ENCODE measurements around the gene MICA. TPM values are rescaled to one million over a fixed set of nuclear protein-coding genes. Genes with fewer than 3 reads are reported as not detected.

MICA gene
- total and polyA plus RNA-seq, 9 of the 15 experiments (the other 6 are each of a cell fraction or from before 2014, with no cell fraction given), result 11.8 to 24.6 (median 16.7) TPM

DNA sequence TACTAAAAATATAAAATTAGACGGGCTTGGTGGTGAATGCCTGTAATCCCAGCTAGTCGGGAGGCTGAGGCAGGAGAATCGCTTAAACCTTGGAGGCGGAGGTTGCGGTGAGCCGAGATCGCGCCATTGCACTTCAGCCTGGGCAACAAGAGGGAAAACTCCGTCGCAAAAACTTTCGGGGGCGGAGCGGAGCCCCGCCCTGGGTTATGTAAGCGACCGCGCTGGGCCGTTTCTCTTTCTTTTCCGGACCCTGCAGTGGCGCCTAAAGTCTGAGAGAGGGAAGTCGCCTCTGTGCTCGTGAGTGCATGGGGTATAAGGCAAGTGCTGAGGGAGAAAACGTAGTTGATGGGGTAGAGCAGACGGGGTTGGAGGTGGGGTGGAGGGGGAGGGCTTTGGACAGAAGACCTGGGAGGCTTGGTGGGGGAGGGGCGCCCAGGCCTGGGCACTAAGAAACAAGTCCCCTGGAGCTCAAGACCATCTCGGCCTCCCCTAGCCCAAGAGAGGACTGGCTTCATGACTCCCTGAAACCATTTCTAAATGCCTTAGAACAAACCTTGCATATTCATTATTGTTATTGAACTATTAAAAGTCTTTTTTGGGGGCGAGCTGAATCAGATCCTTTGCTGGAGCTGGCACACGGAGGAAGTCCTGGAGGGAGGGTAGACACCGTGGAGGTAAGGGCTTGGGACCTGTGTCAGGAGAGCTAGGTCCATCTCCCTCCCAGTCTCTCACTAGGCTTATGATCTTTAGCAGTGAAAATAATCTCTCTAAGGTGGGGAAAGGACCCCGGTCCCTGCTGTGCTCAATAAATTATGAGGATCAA, 2.7 kb upstream of the MICA start (continued):
- TF ChIP-seq, protein P1, sequence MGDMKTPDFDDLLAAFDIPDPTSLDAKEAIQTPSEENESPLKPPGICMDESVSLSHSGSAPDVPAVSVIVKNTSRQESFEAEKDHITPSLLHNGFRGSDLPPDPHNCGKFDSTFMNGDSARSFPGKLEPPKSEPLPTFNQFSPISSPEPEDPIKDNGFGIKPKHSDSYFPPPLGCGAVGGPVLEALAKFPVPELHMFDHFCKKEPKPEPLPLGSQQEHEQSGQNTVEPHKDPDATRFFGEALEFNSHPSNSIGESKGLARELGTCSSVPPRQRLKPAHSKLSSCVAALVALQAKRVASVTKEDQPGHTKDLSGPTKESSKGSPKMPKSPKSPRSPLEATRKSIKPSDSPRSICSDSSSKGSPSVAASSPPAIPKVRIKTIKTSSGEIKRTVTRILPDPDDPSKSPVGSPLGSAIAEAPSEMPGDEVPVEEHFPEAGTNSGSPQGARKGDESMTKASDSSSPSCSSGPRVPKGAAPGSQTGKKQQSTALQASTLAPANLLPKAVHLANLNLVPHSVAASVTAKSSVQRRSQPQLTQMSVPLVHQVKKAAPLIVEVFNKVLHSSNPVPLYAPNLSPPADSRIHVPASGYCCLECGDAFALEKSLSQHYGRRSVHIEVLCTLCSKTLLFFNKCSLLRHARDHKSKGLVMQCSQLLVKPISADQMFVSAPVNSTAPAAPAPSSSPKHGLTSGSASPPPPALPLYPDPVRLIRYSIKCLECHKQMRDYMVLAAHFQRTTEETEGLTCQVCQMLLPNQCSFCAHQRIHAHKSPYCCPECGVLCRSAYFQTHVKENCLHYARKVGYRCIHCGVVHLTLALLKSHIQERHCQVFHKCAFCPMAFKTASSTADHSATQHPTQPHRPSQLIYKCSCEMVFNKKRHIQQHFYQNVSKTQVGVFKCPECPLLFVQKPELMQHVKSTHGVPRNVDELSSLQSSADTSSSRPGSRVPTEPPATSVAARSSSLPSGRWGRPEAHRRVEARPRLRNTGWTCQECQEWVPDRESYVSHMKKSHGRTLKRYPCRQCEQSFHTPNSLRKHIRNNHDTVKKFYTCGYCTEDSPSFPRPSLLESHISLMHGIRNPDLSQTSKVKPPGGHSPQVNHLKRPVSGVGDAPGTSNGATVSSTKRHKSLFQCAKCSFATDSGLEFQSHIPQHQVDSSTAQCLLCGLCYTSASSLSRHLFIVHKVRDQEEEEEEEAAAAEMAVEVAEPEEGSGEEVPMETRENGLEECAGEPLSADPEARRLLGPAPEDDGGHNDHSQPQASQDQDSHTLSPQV (IDR thresholded peaks at IDR 0.05), result 0 out of 2 replicates have a peak, but pooled peaks have one; percentile 19
- TF ChIP-seq U2AF2 (optimal IDR thresholded peaks at IDR 0.05; ENCODE audit: low read depth, low read length) (no peak), RUNX1 (IDR thresholded peaks at IDR 0.05; ENCODE audit: low read depth) (no peak), PCBP2 (IDR thresholded peaks at IDR 0.05; ENCODE audit: low read depth, low read length, poor library complexity, severe bottlenecking) (no peak), ZNF445 (CRISPR knock-in tag; IDR thresholded peaks at IDR 0.05; ENCODE audit: low read depth) (no peak), RAD21 (CRISPR knock-in tag; conservative IDR thresholded peaks at IDR 0.05 in 1 of 2, IDR thresholded peaks at IDR 0.05 in 1 of 2) (no peak), HIVEP1 (CRISPR knock-in tag; IDR thresholded peaks at IDR 0.05) (no peak)
- TF ChIP-seq, protein P2, sequence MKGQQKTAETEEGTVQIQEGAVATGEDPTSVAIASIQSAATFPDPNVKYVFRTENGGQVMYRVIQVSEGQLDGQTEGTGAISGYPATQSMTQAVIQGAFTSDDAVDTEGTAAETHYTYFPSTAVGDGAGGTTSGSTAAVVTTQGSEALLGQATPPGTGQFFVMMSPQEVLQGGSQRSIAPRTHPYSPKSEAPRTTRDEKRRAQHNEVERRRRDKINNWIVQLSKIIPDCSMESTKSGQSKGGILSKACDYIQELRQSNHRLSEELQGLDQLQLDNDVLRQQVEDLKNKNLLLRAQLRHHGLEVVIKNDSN (CRISPR knock-in tag; IDR thresholded peaks at IDR 0.05), result no peak
- TF ChIP-seq, protein P3, sequence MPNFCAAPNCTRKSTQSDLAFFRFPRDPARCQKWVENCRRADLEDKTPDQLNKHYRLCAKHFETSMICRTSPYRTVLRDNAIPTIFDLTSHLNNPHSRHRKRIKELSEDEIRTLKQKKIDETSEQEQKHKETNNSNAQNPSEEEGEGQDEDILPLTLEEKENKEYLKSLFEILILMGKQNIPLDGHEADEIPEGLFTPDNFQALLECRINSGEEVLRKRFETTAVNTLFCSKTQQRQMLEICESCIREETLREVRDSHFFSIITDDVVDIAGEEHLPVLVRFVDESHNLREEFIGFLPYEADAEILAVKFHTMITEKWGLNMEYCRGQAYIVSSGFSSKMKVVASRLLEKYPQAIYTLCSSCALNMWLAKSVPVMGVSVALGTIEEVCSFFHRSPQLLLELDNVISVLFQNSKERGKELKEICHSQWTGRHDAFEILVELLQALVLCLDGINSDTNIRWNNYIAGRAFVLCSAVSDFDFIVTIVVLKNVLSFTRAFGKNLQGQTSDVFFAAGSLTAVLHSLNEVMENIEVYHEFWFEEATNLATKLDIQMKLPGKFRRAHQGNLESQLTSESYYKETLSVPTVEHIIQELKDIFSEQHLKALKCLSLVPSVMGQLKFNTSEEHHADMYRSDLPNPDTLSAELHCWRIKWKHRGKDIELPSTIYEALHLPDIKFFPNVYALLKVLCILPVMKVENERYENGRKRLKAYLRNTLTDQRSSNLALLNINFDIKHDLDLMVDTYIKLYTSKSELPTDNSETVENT (CRISPR knock-in tag; IDR thresholded peaks at IDR 0.05), result 0 out of 2 replicates have a peak, but pooled peaks have one; percentile 27
